ENCODE data around the gene TMEM89.

- TF ChIP-seq CTCF (IDR thresholded peaks at IDR 0.05): no peak
- no peak for TF ChIP-seq POLR2A (IDR thresholded peaks at IDR 0.05)
- no peak for TF ChIP-seq EP300 (IDR thresholded peaks at IDR 0.05)
- no peak for TF ChIP-seq POLR2AphosphoS5 (IDR thresholded peaks at IDR 0.05)
Measured at GRCh38 chr3:48648188-48648850, 26.8 kb upstream of the TMEM89 start.
